ENCODE data around the gene SRGAP2.
"Not testable (repeated sequence)": the region's sequence is repeated elsewhere in the genome, so short reads cannot be mapped to it uniquely, and the experiment has no call there.

Gene SRGAP2

DNA sequence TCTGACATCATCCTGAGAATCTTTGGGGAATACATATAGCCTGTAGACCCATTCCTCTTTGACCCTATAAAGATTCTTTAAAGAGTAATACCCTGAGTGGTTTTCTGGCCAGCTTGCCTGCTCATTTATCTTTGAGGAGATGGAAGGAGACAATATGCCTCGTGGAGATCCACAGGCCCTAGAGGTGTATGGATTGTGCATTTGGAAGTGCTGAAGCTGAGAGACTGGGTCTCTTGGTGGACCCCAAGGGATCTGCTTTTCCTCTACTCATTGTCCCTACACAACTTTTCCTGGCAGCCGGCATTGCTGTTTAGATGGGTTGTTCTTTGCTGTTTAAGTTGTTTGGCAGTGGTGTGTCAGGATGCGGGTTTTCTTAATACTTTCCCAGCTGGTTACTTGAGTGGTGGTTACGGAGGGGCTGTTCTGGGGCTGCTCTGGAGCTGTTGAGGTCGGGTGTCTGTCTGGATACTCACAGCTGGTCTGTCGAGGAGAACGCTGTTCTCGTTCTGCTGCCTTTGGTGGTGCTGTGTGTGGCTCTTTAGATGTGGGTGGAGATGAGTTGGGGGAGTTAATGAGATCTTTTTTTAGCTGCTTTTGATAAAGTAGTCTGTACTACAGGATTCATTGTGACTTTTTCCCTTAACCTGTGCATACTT lies 49.5 kb downstream of the SRGAP2 start:
- not testable (repeated sequence) for DNase-seq

Data from stimulated activated naive CD4-positive, alpha-beta T cell (primary cell).